Glutamatergic neuron (in vitro differentiated cells): ENCODE results near the gene AP5M1. TPM values are rescaled to one million over a fixed set of nuclear protein-coding genes. Genes with fewer than 3 reads are reported as not detected.

Experiments
- DNase-seq: peaks from one replicate; pipeline ENCODE4 v3.0.0; 2022
- H3K27ac Mint-ChIP-seq: one replicate; pipeline ENCODE4 v1.8.0; 2020; ENCODE audit warnings: mild to moderate bottlenecking, mixed read lengths, inconsistent platforms; ENCODE audit not compliant: unreplicated experiment
- H3K27me3 Mint-ChIP-seq: one replicate; pipeline ENCODE4 v1.8.0; 2020; ENCODE audit warnings: mild to moderate bottlenecking, moderate library complexity, mixed read lengths, inconsistent platforms; ENCODE audit not compliant: unreplicated experiment
- H3K36me3 Mint-ChIP-seq: one replicate; pipeline ENCODE4 v1.8.0; 2020; ENCODE audit warnings: mild to moderate bottlenecking, mixed read lengths, inconsistent platforms; ENCODE audit not compliant: unreplicated experiment
- H3K4me1 Mint-ChIP-seq: one replicate; pipeline ENCODE4 v1.8.0; 2020; ENCODE audit warnings: mild to moderate bottlenecking, low read depth, mixed read lengths, inconsistent platforms; ENCODE audit not compliant: unreplicated experiment
- H3K4me3 Mint-ChIP-seq: one replicate; pipeline ENCODE4 v1.8.0; 2020; ENCODE audit warnings: mild to moderate bottlenecking, mixed read lengths, inconsistent platforms; ENCODE audit not compliant: unreplicated experiment
- H3K9me3 Mint-ChIP-seq: one replicate; pipeline ENCODE4 v1.8.0; 2020; ENCODE audit warnings: mild to moderate bottlenecking, moderate library complexity, mixed read lengths, inconsistent platforms; ENCODE audit not compliant: unreplicated experiment
- CTCF ChIP-seq: fragments of 200-600 bp; sonication (generic); IDR thresholded peaks from one replicate; pipeline ENCODE4 v1.5.0; 2021; ENCODE audit not compliant: partially characterized antibody, unreplicated experiment
- total RNA-seq: library from RNA; stranded (reverse); fragmentation: NEBNext Ultra II Directional; extraction: Animal tissue kit (Norgen Biotek cat#: 25700); gene quantifications from one replicate; pipeline ENCODE4 v1.2.1, GENCODE V29; 2021; ENCODE audit not compliant: unreplicated experiment

Gene AP5M1
- total RNA-seq, 1 donor from 2014 or later = 91.3 TPM

- TF ChIP-seq CTCF = no peak
- peaks cover 7% of the 10 kb centered on the region for H3K4me1 Mint-ChIP-seq
Observed at GRCh38 chr14:57259672-57260071, 9.1 kb upstream of the AP5M1 start.

GRCh38 chr14:57261604-57262003 is 7.2 kb upstream of the AP5M1 start:
- H3K9me3 Mint-ChIP-seq = peaks cover 2% of the 10 kb centered on the region
- no peak overlapping the region for H3K27ac Mint-ChIP-seq
- no peak overlapping the region for H3K4me3 Mint-ChIP-seq
- no peaks in the 10 kb centered on the region for H3K36me3 Mint-ChIP-seq
- peaks cover 2% of the 10 kb centered on the region for H3K27me3 Mint-ChIP-seq
- peaks cover 13% of the 10 kb centered on the region for H3K4me1 Mint-ChIP-seq
- no peak for DNase-seq
- TF ChIP-seq CTCF = no peak

More at GRCh38 chr14:57259672-57260071, 9.1 kb upstream of the AP5M1 start:
- no peak overlapping the region for H3K27ac Mint-ChIP-seq
- peaks cover 2% of the 10 kb centered on the region for H3K9me3 Mint-ChIP-seq
- no peaks in the 10 kb centered on the region for H3K36me3 Mint-ChIP-seq
- DNase-seq = no peak
- H3K27me3 Mint-ChIP-seq = peaks cover 2% of the 10 kb centered on the region
- H3K4me3 Mint-ChIP-seq = no peak overlapping the region

GRCh38 chr14:57262117-57262516 is 6.7 kb upstream of the AP5M1 start:
- peaks cover 2% of the 10 kb centered on the region for H3K27me3 Mint-ChIP-seq
- no peak for TF ChIP-seq CTCF
- H3K36me3 Mint-ChIP-seq = no peaks in the 10 kb centered on the region
- no peak overlapping the region for H3K4me3 Mint-ChIP-seq
- no peak overlapping the region for H3K27ac Mint-ChIP-seq
- peaks cover 13% of the 10 kb centered on the region for H3K4me1 Mint-ChIP-seq
- no peaks in the 10 kb centered on the region for H3K9me3 Mint-ChIP-seq
- DNase-seq = no peak

GRCh38 chr14:57266065-57266464 is 2.7 kb upstream of the AP5M1 start:
- Mint-ChIP-seq H3K27me3 (peaks cover 15% of the 10 kb centered on the region), H3K36me3 (no peaks in the 10 kb centered on the region), H3K9me3 (peaks cover 11% of the 10 kb centered on the region), H3K4me3 (peak overlapping the region; percentile 81), H3K27ac (no peak overlapping the region), H3K4me1 (peaks cover 19% of the 10 kb centered on the region)
- no peak for TF ChIP-seq CTCF
- DNase-seq = no peak

GRCh38 chr14:57273236-57273635 is 4.5 kb downstream of the AP5M1 start:
- H3K4me1 Mint-ChIP-seq = peaks cover 14% of the 10 kb centered on the region
- peaks cover 9% of the 10 kb centered on the region for H3K27me3 Mint-ChIP-seq
- H3K4me3 Mint-ChIP-seq = no peak overlapping the region
- peaks cover 14% of the 10 kb centered on the region for H3K9me3 Mint-ChIP-seq
- H3K27ac Mint-ChIP-seq = no peak overlapping the region
- H3K36me3 Mint-ChIP-seq = no peaks in the 10 kb centered on the region
- DNase-seq = no peak
- no peak for TF ChIP-seq CTCF
